H54 (cell line): ENCODE measurements around the gene NPIPB2.
A peak's percentile ranks its signal among the peaks of the same experiment; 100 is the strongest.
"Not testable (repeated sequence)": the region's sequence is repeated elsewhere in the genome, so short reads cannot be mapped to it uniquely, and the experiment has no call there.

Experiments used
- DNase-seq: peaks from one replicate; pipeline ENCODE4 v3.0.0; 2011; ENCODE audit warnings: low spot score, mixed read lengths; ENCODE audit not compliant: insufficient read length
- FAIRE-seq: peaks from 3 replicates; lab custom pipeline; 2011; peaks lifted over from hg19 to GRCh38; lab: Jason Lieb, UNC
- POLR2A ChIP-seq: IDR thresholded peaks from 2 replicates; pipeline ENCODE4 v1.6.1; 2011; ENCODE audit warnings: low read depth, mild to moderate bottlenecking, low read length

NPIPB2 gene

DNA sequence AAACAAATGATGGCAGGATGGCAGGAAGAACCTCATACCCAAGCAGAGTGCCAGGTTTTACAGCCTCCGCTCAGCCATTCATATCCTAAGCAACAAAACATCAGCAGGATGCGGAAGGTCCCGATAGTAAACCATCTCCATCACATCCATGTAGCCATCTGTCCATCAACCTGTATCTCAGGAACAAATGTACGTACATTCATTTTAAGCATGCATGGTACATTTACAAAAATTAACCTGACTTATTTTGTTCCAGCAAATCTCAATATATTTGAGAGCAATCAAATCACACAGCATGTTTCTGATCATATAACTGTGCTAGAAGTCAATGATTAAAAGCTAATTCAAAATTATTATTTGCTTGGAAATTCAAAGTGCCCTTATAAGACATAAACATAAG lies at the start of gene NPIPB2:
Gene NPIPB2 (minus strand): TSS at position 101 of the 400 bp plus-strand sequence. CDS start 0 bp downstream, at position 101.
- FAIRE-seq, DNase-seq: not testable (repeated sequence)

DNA sequence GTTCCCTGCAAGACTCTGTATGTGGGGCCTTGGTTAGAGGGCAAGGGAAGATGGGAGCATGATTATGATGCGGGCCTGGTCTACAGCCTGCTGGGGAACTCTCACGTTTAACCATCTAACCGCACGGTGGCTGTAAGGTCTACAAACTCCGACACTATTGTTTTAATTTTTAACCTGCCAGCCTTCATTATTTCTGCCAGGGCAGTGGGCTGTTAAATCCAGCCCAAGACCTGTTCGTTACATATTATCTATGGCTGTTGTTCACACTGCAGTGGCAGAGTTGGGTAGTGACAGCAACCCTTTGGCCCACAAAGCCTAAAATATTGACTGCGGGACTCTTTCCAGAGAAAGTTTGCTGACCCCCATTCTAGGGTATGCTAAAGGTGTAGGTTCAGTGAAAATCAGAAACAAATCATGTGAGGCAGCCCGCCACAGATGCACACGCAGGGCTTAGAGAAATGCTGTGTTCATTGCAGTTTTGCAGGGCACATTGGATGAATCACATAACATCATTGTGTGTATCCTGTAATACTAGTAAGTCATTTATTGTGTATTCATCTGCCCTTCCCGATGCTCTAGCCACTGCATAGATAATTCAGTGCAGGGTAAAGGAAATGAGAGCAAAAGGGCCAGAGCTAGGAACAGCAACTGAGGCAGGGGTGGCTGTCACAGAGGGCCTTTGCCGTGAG lies 49.0 kb upstream of the NPIPB2 start:
- no peak for TF ChIP-seq POLR2A
- DNase-seq (no peak), FAIRE-seq (no peak)

- DNase-seq (no peak), FAIRE-seq (no peak)
- TF ChIP-seq POLR2A = no peak
These were observed 46.6 kb upstream of the NPIPB2 start for GRCh38 chr16:11988258-11988978.

DNA sequence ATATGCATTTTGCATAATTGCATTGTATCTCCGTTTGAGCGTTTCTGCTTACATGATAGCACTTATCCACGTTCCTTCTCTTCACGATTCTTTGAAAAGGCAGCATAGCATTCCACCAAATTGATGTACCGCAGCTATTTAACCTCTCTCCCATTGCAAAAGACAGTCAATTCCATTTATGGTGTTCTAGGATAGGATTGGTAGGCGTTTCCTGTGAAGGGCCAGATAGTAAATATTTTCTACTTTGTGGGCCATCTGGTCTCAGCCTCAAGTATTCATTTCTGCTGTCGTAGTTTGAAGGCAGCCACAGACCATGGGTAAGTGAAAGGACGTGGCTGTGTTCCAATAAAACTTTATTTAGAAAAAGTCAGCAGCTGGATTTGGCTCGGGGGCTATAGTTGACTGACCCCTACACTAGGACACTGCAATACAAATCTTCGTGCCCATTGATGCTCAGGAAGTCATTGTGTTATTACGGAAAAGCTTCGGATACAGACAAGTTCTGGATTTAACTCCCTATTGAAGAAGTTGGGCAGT lies 44.7 kb upstream of the NPIPB2 start:
- no peak for TF ChIP-seq POLR2A
- DNase-seq (no peak), FAIRE-seq (no peak)

DNA sequence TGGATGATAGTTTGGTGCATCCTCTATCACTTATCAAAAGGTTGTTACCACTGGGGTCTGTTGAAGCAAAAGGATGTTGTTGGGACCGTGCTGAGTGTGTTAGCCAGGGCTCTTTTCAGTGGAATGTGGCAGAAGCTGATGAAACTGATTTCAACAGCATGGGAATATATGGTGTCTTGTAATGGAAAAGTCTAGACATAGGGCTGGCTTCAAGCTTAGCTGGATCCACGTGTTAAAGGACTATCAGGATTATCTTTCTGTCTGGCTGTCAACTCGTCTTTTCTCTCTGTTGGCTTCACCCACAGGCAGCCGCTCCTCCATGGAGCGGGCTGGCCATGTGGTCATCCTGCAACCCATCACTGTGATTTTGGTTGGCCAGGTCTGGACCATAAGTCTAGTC lies 43.4 kb upstream of the NPIPB2 start:
- no peak for TF ChIP-seq POLR2A
- no peak for DNase-seq
- FAIRE-seq = no peak

DNA sequence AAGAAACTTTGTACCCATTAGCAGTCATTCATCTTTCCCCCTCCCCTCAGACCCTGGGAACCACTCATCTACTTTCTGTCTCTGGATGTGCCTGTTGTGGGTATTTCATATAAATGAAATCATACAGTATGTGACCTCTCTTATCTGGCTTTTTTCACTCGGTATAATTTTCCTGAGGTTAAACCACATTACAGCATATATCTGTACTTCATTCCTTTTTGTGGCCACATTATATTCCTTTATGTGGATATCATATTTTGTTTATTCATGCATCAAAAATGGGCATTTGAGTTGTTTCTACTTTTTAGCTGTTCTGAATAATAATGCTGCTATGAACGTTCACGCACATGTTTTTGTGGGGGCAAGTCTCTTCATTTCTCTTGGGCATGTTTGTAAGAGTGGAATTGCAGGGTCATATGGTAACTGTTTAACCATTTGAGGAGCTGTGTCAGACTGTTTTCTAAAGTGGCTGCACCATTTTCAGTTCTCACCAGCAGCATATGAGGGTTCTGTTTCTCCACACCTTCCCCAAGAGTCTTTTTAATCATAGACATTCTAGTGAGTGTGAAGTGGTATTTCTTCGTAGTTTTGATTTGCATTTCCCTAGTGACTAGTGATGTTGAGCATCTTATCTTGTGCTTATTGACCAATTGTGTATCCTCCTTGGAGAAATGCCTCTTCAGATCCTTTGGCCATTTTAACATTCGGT lies 38.4 kb upstream of the NPIPB2 start:
- no peak for TF ChIP-seq POLR2A
- DNase-seq = no peak
- FAIRE-seq = no peak

- no peak for TF ChIP-seq POLR2A
- no peak for FAIRE-seq
These were observed 37.3 kb upstream of the NPIPB2 start for GRCh38 chr16:11979013-11979672.

GRCh38 chr16:11978080-11978479 lies 36.2 kb upstream of the NPIPB2 start:
- FAIRE-seq (no peak), DNase-seq (no peak)
- no peak for TF ChIP-seq POLR2A

More at GRCh38 chr16:11979013-11979672, 37.3 kb upstream of the NPIPB2 start:
- no peak for DNase-seq

DNA sequence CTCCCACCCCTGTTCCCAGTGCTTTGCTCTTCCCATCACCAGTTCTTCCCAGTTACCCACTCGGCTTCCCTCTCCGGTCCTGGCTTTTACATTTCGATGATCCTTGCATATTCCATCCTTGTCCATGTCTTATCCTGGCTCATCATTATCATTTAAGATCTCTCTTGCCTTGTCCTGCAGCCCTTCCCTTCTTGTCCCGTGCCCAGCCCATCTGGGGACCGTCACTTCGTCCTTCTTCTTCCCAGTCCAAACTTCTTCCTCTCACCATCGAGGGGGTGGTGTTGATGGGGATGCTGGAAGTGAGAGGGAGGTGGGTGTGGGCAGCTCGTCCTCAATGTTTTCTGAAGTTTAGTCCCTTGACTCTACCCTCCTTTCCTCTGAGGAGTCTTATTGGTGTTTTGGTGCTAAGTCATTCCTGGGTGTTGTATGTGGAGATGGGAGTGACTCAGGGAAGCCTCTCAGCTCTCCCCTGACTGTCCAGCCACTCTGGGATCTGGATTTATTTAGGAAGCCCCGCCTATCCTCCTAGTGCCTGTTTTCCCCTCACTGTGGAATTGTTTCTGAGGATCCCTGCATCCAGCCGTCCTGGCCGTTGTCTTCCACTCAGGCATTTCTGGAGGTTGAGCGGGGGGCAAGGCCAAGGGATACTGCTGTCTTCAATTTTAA lies 35.7 kb upstream of the NPIPB2 start:
- TF ChIP-seq POLR2A = no peak
- DNase-seq = peak; percentile 80
- FAIRE-seq = peak; percentile 93

GRCh38 chr16:11976850-11977375 lies 35.1 kb upstream of the NPIPB2 start:
- DNase-seq = no peak
- no peak for TF ChIP-seq POLR2A
- FAIRE-seq = no peak

GRCh38 chr16:11973070-11973469 lies 31.2 kb upstream of the NPIPB2 start:
- DNase-seq = no peak
- no peak for FAIRE-seq
- no peak for TF ChIP-seq POLR2A

DNA sequence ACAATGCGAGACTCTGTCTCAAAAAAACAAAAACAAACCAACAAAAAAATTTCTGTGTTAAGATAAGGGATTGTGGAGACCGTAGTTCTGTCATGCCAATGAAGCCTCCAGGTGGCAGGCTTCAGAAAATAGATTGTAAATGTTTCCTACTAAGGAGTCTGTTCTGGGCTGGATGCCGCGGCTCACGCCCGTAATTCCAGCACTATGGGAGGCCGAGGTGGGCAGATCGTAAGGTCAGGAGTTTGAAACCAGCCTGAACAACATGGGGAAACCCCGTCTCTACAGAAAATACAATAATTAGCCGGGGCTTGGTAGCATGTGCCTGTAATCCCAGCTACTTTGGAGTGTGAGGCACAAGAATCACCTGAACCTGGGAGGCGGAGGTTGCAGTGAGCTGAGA lies 30.3 kb upstream of the NPIPB2 start:
- FAIRE-seq = no peak
- no peak for TF ChIP-seq POLR2A
- no peak for DNase-seq

- not testable (repeated sequence) for DNase-seq, FAIRE-seq
These were observed 28.4 kb upstream of the NPIPB2 start for GRCh38 chr16:11970292-11970691.
